Keratinocyte (primary cell): ENCODE data around the gene EBNA1BP2. TPM values are rescaled to one million over a fixed set of nuclear protein-coding genes. Genes with fewer than 3 reads are reported as not detected.
A peak's percentile ranks its signal among the peaks of the same experiment; 100 is the strongest.

Experiments used
- DNase-seq: peaks from one replicate; pipeline ENCODE4 v3.0.0-alpha.2; 2011; ENCODE audit warnings: low read depth, missing footprints, low spot score
- FAIRE-seq: peaks from 2 replicates; lab custom pipeline; 2011; peaks lifted over from hg19 to GRCh38; lab: Jason Lieb, UNC
- H2AFZ ChIP-seq: 2 replicates; pipeline ENCODE4 v1.6.0; 2012; ENCODE audit warnings: low read length, control low read depth, inconsistent platforms; ENCODE audit not compliant: control insufficient read depth
- H3K27ac ChIP-seq: 2 replicates; pipeline ENCODE4 v1.5.1; 2011; ENCODE audit warnings: low read length; ENCODE audit not compliant: control insufficient read depth, insufficient read depth
- H3K27me3 ChIP-seq: 3 replicates; pipeline ENCODE4 v1.6.0; 2011; ENCODE audit warnings: low read length; ENCODE audit not compliant: control insufficient read depth, insufficient read depth; ENCODE audit errors: extremely low read depth
- H3K36me3 ChIP-seq, 2 experiments: 2 replicates in 1 of 2; 3 replicates in 1 of 2; pipeline ENCODE4 v1.5.1; 2011; ENCODE audit warnings: low read length in 2 of 2, mild to moderate bottlenecking in 1 of 2; ENCODE audit not compliant: control insufficient read depth in 2 of 2, insufficient read depth in 2 of 2; ENCODE audit errors: extremely low read depth in 1 of 2
- H3K4me1 ChIP-seq: 3 replicates; pipeline ENCODE4 v1.5.1; 2011; ENCODE audit warnings: low read length; ENCODE audit not compliant: control insufficient read depth, insufficient read depth; ENCODE audit errors: extremely low read depth
- H3K4me2 ChIP-seq: 3 replicates; pipeline ENCODE4 v1.6.0; 2011; ENCODE audit warnings: low read depth, low read length; ENCODE audit not compliant: control insufficient read depth, insufficient read depth; ENCODE audit errors: extremely low read depth
- H3K4me3 ChIP-seq, 3 experiments: fragments of 200-600 bp in 1 of 3; sonication (generic) in 1 of 3; 2 replicates in 2 of 3; 3 replicates in 1 of 3; pipeline ENCODE4 v1.5.1; 2011 to 2016; ENCODE audit warnings: low read length in 3 of 3, mild to moderate bottlenecking in 3 of 3, control low read depth in 2 of 3, inconsistent platforms in 1 of 3, low read depth in 1 of 3, mixed read lengths in 1 of 3, mixed run types in 1 of 3, moderate library complexity in 1 of 3; ENCODE audit not compliant: control insufficient read depth in 2 of 3, insufficient read depth in 2 of 3; ENCODE audit errors: extremely low read depth in 1 of 3
- H3K79me2 ChIP-seq: 2 replicates; pipeline ENCODE4 v1.6.0; 2012; ENCODE audit warnings: low read length; ENCODE audit not compliant: control insufficient read depth, insufficient read depth
- H3K9ac ChIP-seq: 3 replicates; pipeline ENCODE4 v1.6.0; 2011; ENCODE audit warnings: low read length; ENCODE audit not compliant: control insufficient read depth, insufficient read depth; ENCODE audit errors: extremely low read depth
- H3K9me1 ChIP-seq: 3 replicates; pipeline ENCODE4 v1.6.0; 2011; ENCODE audit warnings: low read length; ENCODE audit not compliant: control insufficient read depth, insufficient read depth; ENCODE audit errors: extremely low read depth
- H3K9me3 ChIP-seq: 2 replicates; pipeline ENCODE4 v1.5.1; 2012; ENCODE audit warnings: low read depth, low read length; ENCODE audit not compliant: control insufficient read depth
- H4K20me1 ChIP-seq: 3 replicates; pipeline ENCODE4 v1.6.0; 2011; ENCODE audit warnings: low read length; ENCODE audit not compliant: control insufficient read depth, insufficient read depth; ENCODE audit errors: extremely low read depth
- EZH2 ChIP-seq: IDR thresholded peaks from one replicate; pipeline ENCODE4 v1.6.1; 2012; ENCODE audit warnings: inconsistent platforms, mild to moderate bottlenecking, low read length, moderate library complexity
- dilution Hi-C: fragments of 300-500 bp; cut with MboI; formaldehyde crosslinking; loops from one replicate; pipeline ENCODE4 v1.7.0; 2020; ENCODE audit warnings: low sequenced_read_pairs; ENCODE audit not compliant: extremely low pct_ligation_motif_present
- polyA plus RNA-seq, 5 experiments: library from polyadenylated mRNA; depleted of rRNA in 3 of 5; stranded (reverse) in 3 of 5; stranded (forward) in 1 of 5; unstranded in 1 of 5; fragments of >200 nt; gene quantifications; 1 replicate in 1 of 5; 2 replicates in 3 of 5; 3 replicates in 1 of 5; pipeline versions ENCODE4 v1.2.1 to v1.2.3, GENCODE V29; 2011 to 2012; ENCODE audit warnings: missing spikeins in 2 of 5, low read depth in 1 of 5, low replicate concordance in 1 of 5
- TF ChIP-seq, protein P1 (sequence below), 3 experiments: IDR thresholded peaks in 1 of 3; conservative IDR thresholded peaks in 1 of 3; optimal IDR thresholded peaks in 1 of 3; 2 replicates in 2 of 3; 3 replicates in 1 of 3; pipeline versions ENCODE3 to v1.5.1; 2011; ENCODE audit warnings: low read length in 3 of 3, mild to moderate bottlenecking in 3 of 3, moderate library complexity in 2 of 3, control low read depth in 1 of 3, inconsistent platforms in 1 of 3; ENCODE audit not compliant: insufficient read depth in 2 of 3; ENCODE audit errors: extremely low read depth in 1 of 3

Gene EBNA1BP2
- polyA plus RNA-seq, 1 donor (not counting 4 experiments of a cell fraction or from before 2014, with no cell fraction given): 122 TPM

DNA sequence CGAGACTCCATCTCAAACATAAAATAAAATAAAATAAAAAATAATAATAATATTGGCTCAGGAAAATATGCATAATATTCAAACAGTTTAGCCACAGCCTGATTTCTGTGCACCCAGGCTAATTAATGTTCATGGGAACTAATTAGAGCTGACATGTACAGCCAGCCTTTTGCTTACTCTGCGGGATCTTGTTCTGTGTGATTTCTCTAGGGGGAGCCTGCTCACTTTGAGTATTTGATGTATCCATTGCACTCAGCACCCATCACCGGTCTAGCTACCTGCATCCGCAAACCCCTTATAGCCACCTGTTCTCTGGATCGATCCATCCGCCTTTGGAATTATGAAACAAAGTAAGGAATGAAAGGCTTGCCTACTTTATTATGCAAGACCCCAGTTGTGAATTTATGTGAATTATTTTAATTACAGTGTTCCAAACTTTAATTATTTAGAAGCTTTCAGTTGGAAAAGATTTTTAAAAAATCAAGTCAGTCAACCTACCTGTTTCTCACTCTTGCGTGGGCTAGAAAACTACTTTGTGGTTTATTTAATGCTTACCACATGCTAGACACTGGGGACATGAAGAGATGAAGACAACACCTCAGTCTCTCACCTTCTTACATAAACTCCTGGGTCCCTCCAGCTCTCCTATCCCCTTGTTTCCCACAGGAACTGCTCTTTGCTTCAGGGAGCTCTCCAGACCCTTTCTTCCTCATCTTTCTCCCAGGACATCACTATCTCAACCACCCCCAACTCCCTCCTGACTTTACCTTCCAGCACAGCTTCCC, 25.4 kb upstream of the EBNA1BP2 start:
- Histone ChIP-seq H2AFZ (no peak overlapping the region), H3K27ac (no peak overlapping the region), H3K79me2 (no peaks in the 10 kb centered on the region), H3K4me3 (no peak overlapping the region), H3K36me3 (no peaks in the 10 kb centered on the region), H3K27me3 (no peaks in the 10 kb centered on the region), H3K9me3 (no peaks in the 10 kb centered on the region), H4K20me1 (no peaks in the 10 kb centered on the region), H3K9ac (no peak overlapping the region), H3K4me1 (peaks cover 15% of the 10 kb centered on the region), H3K4me2 (no peak overlapping the region), H3K9me1 (no peaks in the 10 kb centered on the region)
- FAIRE-seq: peak; percentile 5
- TF ChIP-seq, protein P1, sequence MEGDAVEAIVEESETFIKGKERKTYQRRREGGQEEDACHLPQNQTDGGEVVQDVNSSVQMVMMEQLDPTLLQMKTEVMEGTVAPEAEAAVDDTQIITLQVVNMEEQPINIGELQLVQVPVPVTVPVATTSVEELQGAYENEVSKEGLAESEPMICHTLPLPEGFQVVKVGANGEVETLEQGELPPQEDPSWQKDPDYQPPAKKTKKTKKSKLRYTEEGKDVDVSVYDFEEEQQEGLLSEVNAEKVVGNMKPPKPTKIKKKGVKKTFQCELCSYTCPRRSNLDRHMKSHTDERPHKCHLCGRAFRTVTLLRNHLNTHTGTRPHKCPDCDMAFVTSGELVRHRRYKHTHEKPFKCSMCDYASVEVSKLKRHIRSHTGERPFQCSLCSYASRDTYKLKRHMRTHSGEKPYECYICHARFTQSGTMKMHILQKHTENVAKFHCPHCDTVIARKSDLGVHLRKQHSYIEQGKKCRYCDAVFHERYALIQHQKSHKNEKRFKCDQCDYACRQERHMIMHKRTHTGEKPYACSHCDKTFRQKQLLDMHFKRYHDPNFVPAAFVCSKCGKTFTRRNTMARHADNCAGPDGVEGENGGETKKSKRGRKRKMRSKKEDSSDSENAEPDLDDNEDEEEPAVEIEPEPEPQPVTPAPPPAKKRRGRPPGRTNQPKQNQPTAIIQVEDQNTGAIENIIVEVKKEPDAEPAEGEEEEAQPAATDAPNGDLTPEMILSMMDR (optimal IDR thresholded peaks at IDR 0.05 in 1 of 3, IDR thresholded peaks at IDR 0.05 in 1 of 3, conservative IDR thresholded peaks at IDR 0.05 in 1 of 3; ENCODE audit: extremely low read depth in 1 of 3, insufficient read depth in 2 of 3, low read length in 3 of 3): no peak
- no peak for TF ChIP-seq EZH2
- dilution Hi-C loops: no loop called here
- no peak for DNase-seq

DNA sequence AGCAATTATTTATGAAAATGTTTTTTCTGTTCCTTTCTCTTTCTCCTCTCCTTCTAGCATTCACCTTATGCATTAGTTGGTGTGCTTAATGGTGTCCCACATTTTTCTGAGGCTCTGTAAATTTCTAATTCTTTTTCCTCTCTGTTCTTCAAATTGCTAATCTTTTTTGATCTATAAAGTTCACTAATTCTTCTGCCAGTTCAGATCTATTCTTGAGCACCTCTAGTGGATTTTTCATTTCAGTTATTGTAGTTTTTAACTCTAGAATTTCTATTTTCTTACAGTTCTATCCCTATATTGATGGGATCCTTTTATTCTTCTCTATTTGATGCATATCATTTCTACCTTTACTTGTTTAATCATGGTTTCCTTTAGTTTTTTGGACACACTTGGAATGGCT, 22.4 kb upstream of the EBNA1BP2 start:
- no peak overlapping the region for H3K9ac ChIP-seq
- FAIRE-seq (no peak), DNase-seq (no peak)
- H3K9me1 ChIP-seq: no peaks in the 10 kb centered on the region
- H4K20me1 ChIP-seq: no peaks in the 10 kb centered on the region
- H3K4me1 ChIP-seq: peaks cover 12% of the 10 kb centered on the region
- no peak for TF ChIP-seq EZH2
- TF ChIP-seq, protein P1 (optimal IDR thresholded peaks at IDR 0.05 in 1 of 3, IDR thresholded peaks at IDR 0.05 in 1 of 3, conservative IDR thresholded peaks at IDR 0.05 in 1 of 3; ENCODE audit: extremely low read depth in 1 of 3, insufficient read depth in 2 of 3, low read length in 3 of 3): no peak
- H3K9me3 ChIP-seq: no peaks in the 10 kb centered on the region
- H3K27ac ChIP-seq: no peak overlapping the region
- H3K36me3 ChIP-seq: no peaks in the 10 kb centered on the region
- H3K27me3 ChIP-seq: no peaks in the 10 kb centered on the region
- H3K4me2 ChIP-seq: no peak overlapping the region
- H3K4me3 ChIP-seq: no peak overlapping the region
- H3K79me2 ChIP-seq: no peaks in the 10 kb centered on the region
- H2AFZ ChIP-seq: no peak overlapping the region
- dilution Hi-C loops: no loop called here
